ENCODE data around the gene CAPN1. TPM values are rescaled to one million over a fixed set of nuclear protein-coding genes. Genes with fewer than 3 reads are reported as not detected.

CAPN1 gene
- polyA plus RNA-seq, 1 of the 3 experiments (the other 2 are of a cell fraction): 92.2 TPM

DNA sequence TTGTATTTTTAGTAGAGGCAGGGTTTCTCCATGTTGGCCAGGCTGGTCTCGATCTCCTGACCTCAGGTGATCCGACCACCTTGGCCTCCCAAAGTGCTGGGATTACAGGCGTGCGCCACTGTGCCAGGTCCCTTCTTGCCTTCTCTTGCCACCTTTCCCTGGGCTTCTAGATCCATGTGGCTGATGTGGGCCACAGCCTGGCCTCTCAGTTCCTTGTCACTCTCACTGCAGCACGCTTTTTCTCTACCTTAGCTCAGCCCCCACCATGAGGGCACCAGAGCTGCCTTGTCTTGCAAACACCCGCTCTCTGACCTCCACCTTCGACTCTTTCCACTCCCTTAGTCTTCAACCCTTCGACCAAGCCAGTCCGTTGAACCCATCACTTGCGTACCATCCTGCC is 7.5 kb downstream of the CAPN1 start:
- Histone ChIP-seq H3K9ac (no peak overlapping the region), H3K27me3 (ENCODE audit: insufficient read depth) (no peaks in the 10 kb centered on the region), H3K79me2 (ENCODE audit: insufficient read depth) (peaks cover 12% of the 10 kb centered on the region; the same call in 1 of the 2 replicates), H3K9me2 (no peaks in the 10 kb centered on the region), H3K27ac (ENCODE audit: low read depth in 2 of 2, low read length in 1 of 2) (no peak overlapping the region), H2AFZ (ENCODE audit: low read depth) (no peak overlapping the region), H4K20me1 (ENCODE audit: insufficient read depth) (peaks cover 5% of the 10 kb centered on the region; the same call in 1 of the 2 replicates), H3K4me1 (ENCODE audit: control insufficient read depth in 1 of 2, insufficient read depth in 2 of 2, low read depth in 1 of 2, low read length in 1 of 2) (no peaks in the 10 kb centered on the region), H3K4me2 (no peak overlapping the region), H3K4me3 (ENCODE audit: low read depth in 2 of 2, low read length in 1 of 2) (no peak overlapping the region), H3K9me3 (no peaks in the 10 kb centered on the region), H3F3A (replicated peaks; ENCODE audit: insufficient read depth) (peaks cover 4% of the 10 kb centered on the region), H3K36me3 (replicated peaks in 1 of 2; ENCODE audit: control insufficient read depth in 1 of 2, insufficient read depth in 2 of 2, low read length in 1 of 2) (peaks cover 36 to 38% of the 10 kb centered on the region in 2 experiments)
- DNase-seq: no peak
- POLR2A ChIA-PET: no interaction called here
- 89% methylated on average over 10 of the region's 10 CpGs for WGBS (ENCODE audit: low lambda C conversion rate)
- no peak for TF ChIP-seq TAF1 (IDR thresholded peaks at IDR 0.05; ENCODE audit: borderline replicate concordance, low read depth, low read length)
- TF ChIP-seq FOXM1 (IDR thresholded peaks at IDR 0.05; ENCODE audit: low read depth): no peak
- TF ChIP-seq JUND (IDR thresholded peaks at IDR 0.05): no peak
- TF ChIP-seq EZH2phosphoT487 (IDR thresholded peaks at IDR 0.05; ENCODE audit: borderline replicate concordance, low read depth): no peak
- TF ChIP-seq, protein P1, sequence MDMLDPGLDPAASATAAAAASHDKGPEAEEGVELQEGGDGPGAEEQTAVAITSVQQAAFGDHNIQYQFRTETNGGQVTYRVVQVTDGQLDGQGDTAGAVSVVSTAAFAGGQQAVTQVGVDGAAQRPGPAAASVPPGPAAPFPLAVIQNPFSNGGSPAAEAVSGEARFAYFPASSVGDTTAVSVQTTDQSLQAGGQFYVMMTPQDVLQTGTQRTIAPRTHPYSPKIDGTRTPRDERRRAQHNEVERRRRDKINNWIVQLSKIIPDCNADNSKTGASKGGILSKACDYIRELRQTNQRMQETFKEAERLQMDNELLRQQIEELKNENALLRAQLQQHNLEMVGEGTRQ (IDR thresholded peaks at IDR 0.05; ENCODE audit: borderline replicate concordance, low read depth, low read length): no peak
- TF ChIP-seq TCF12 (IDR thresholded peaks at IDR 0.05): no peak
- TF ChIP-seq, protein P2, sequence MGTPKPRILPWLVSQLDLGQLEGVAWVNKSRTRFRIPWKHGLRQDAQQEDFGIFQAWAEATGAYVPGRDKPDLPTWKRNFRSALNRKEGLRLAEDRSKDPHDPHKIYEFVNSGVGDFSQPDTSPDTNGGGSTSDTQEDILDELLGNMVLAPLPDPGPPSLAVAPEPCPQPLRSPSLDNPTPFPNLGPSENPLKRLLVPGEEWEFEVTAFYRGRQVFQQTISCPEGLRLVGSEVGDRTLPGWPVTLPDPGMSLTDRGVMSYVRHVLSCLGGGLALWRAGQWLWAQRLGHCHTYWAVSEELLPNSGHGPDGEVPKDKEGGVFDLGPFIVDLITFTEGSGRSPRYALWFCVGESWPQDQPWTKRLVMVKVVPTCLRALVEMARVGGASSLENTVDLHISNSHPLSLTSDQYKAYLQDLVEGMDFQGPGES (IDR thresholded peaks at IDR 0.05; ENCODE audit: low read depth, low read length): no peak
- CTCF ChIA-PET: interaction anchor here (1.0 kb wide), 1 partner anchor 16 kb away, joined by 3 read pairs; no protein-coding TSS in a partner anchor

DNA sequence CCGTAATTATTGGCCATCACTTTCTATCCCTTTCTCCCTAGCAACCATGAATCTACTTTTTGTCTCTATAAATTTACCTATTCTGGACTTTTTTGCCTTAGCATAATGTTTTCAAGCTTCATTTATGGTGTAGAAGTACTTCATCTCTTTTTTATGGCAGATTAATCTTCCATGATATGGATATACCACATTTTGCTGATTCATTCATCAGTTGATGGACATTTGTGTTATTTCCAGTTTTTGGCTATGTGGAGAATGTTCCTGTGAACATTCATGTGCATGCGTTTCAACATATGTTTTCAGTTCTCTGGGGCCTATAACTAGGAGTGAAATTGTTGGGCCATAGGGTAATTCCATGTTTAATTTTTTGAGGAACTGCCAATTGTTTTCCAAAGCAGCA is 12.8 kb downstream of the CAPN1 start:
- POLR2A ChIA-PET: no interaction called here

More for the DNA sequence above, 12.8 kb downstream of the CAPN1 start:
- Histone ChIP-seq H3K4me2 (no peak overlapping the region), H3F3A (replicated peaks; ENCODE audit: insufficient read depth) (peaks cover 8% of the 10 kb centered on the region), H3K36me3 (replicated peaks in 1 of 2; ENCODE audit: control insufficient read depth in 1 of 2, insufficient read depth in 2 of 2, low read length in 1 of 2) (peaks cover 12 to 79% of the 10 kb centered on the region in 2 experiments), H4K20me1 (ENCODE audit: insufficient read depth) (no peaks in the 10 kb centered on the region), H3K9ac (no peak overlapping the region), H3K27me3 (ENCODE audit: insufficient read depth) (no peaks in the 10 kb centered on the region), H2AFZ (ENCODE audit: low read depth) (no peak overlapping the region), H3K27ac (ENCODE audit: low read depth in 2 of 2, low read length in 1 of 2) (no peak overlapping the region), H3K4me3 (ENCODE audit: low read depth in 2 of 2, low read length in 1 of 2) (no peak overlapping the region), H3K9me2 (no peaks in the 10 kb centered on the region), H3K9me3 (no peaks in the 10 kb centered on the region), H3K4me1 (ENCODE audit: control insufficient read depth in 1 of 2, insufficient read depth in 2 of 2, low read depth in 1 of 2, low read length in 1 of 2) (no peaks in the 10 kb centered on the region), H3K79me2 (ENCODE audit: insufficient read depth) (peaks cover 4% of the 10 kb centered on the region)
- DNase-seq: no peak
- CTCF ChIA-PET: interaction anchor here (1.2 kb wide), 1 partner anchor 11 kb away, joined by 3 read pairs; no protein-coding TSS in a partner anchor
- 100% methylated on average over 2 of the region's 2 CpGs for WGBS (ENCODE audit: low lambda C conversion rate)
- TF ChIP-seq, protein P3, sequence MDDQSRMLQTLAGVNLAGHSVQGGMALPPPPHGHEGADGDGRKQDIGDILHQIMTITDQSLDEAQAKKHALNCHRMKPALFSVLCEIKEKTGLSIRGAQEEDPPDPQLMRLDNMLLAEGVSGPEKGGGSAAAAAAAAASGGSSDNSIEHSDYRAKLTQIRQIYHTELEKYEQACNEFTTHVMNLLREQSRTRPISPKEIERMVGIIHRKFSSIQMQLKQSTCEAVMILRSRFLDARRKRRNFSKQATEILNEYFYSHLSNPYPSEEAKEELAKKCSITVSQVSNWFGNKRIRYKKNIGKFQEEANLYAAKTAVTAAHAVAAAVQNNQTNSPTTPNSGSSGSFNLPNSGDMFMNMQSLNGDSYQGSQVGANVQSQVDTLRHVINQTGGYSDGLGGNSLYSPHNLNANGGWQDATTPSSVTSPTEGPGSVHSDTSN (IDR thresholded peaks at IDR 0.05): no peak
- TF ChIP-seq YY1 (IDR thresholded peaks at IDR 0.05; ENCODE audit: low read depth): no peak
- TF ChIP-seq FOXM1 (IDR thresholded peaks at IDR 0.05; ENCODE audit: low read depth): no peak
- TF ChIP-seq NRF1 (IDR thresholded peaks at IDR 0.05; ENCODE audit: low read depth, low read length): no peak
- no peak for TF ChIP-seq EP300 (IDR thresholded peaks at IDR 0.05; ENCODE audit: borderline replicate concordance in 1 of 2, low read depth in 1 of 2, low read length in 1 of 2)
- TF ChIP-seq, protein P4, sequence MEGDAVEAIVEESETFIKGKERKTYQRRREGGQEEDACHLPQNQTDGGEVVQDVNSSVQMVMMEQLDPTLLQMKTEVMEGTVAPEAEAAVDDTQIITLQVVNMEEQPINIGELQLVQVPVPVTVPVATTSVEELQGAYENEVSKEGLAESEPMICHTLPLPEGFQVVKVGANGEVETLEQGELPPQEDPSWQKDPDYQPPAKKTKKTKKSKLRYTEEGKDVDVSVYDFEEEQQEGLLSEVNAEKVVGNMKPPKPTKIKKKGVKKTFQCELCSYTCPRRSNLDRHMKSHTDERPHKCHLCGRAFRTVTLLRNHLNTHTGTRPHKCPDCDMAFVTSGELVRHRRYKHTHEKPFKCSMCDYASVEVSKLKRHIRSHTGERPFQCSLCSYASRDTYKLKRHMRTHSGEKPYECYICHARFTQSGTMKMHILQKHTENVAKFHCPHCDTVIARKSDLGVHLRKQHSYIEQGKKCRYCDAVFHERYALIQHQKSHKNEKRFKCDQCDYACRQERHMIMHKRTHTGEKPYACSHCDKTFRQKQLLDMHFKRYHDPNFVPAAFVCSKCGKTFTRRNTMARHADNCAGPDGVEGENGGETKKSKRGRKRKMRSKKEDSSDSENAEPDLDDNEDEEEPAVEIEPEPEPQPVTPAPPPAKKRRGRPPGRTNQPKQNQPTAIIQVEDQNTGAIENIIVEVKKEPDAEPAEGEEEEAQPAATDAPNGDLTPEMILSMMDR (IDR thresholded peaks at IDR 0.05): no peak
- no peak for TF ChIP-seq RXRA (IDR thresholded peaks at IDR 0.05; ENCODE audit: borderline replicate concordance, low read depth)
- TF ChIP-seq ELF1 (IDR thresholded peaks at IDR 0.05): no peak
- TF ChIP-seq TAF1 (IDR thresholded peaks at IDR 0.05; ENCODE audit: borderline replicate concordance, low read depth, low read length): no peak
- TF ChIP-seq, protein P5, sequence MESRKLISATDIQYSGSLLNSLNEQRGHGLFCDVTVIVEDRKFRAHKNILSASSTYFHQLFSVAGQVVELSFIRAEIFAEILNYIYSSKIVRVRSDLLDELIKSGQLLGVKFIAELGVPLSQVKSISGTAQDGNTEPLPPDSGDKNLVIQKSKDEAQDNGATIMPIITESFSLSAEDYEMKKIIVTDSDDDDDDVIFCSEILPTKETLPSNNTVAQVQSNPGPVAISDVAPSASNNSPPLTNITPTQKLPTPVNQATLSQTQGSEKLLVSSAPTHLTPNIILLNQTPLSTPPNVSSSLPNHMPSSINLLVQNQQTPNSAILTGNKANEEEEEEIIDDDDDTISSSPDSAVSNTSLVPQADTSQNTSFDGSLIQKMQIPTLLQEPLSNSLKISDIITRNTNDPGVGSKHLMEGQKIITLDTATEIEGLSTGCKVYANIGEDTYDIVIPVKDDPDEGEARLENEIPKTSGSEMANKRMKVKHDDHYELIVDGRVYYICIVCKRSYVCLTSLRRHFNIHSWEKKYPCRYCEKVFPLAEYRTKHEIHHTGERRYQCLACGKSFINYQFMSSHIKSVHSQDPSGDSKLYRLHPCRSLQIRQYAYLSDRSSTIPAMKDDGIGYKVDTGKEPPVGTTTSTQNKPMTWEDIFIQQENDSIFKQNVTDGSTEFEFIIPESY (IDR thresholded peaks at IDR 0.05; ENCODE audit: borderline replicate concordance, low read depth): no peak
- TF ChIP-seq TEAD4 (IDR thresholded peaks at IDR 0.05; ENCODE audit: borderline replicate concordance, insufficient read depth): no peak
- TF ChIP-seq GATA2 (CRISPR knock-in tag; IDR thresholded peaks at IDR 0.05): no peak
- no peak for TF ChIP-seq FOXJ3 (CRISPR knock-in tag; IDR thresholded peaks at IDR 0.05)
